ENCODE data around the gene CASP8. TPM values are rescaled to one million over a fixed set of nuclear protein-coding genes. Genes with fewer than 3 reads are reported as not detected.

Gene CASP8
- total and polyA plus RNA-seq, 2 of the 8 experiments (the other 6 are each of a cell fraction or from before 2014, with no cell fraction given): 2.3 to 3.6 TPM

DNA sequence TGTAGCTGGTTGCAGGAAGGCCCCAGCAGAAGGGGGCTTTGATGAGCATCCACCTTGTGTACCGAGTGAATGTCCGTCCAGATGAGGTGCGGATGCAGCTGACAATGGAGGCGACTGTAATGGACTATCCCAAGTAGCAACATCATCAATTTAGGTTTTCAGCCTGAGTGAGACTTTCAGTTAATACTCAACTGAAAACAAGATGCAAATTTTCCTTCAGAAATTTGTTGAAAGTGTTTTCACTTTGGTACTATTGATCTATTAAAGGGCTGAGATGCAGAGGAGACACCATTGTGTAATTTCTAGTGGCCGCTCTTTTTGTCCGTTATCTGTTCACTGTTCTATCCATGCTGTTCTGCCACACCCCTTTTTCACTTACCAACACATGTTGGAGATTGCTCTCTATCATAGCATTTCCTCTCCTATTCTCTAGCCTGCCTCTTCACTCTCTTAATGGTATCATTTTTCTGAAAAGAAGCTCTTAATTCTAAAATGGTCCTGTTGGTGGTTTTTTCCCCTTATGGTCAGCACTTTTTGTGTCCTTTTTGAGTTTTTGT lies 12.0 kb upstream of the CASP8 start:
- Histone ChIP-seq H4K20me1 (replicated peaks in 1 of 2; ENCODE audit: control insufficient read depth in 1 of 2, insufficient read depth in 2 of 2, low read length in 2 of 2) (no peaks in the 10 kb centered on the region), H3K27ac (ENCODE audit: low read depth, low read length) (no peak overlapping the region), H3K9ac (replicated peaks in 1 of 4; ENCODE audit: extremely low read depth in 1 of 4, low read depth in 3 of 4, low read length in 3 of 4) (no peak overlapping the region), H2AK5ac (ENCODE audit: low read depth, low read length) (no peak overlapping the region), H2BK120ac (replicated peaks; ENCODE audit: low read depth, low read length) (no peak overlapping the region), H4K8ac (ENCODE audit: extremely low read depth, insufficient read depth, low read length) (no peak overlapping the region), H4K91ac (replicated peaks; ENCODE audit: insufficient read length, low read length) (no peak overlapping the region), H3K23me2 (ENCODE audit: low read depth, low read length) (no peaks in the 10 kb centered on the region), H3K9me3 (ENCODE audit: insufficient read depth in 2 of 2, low read depth in 1 of 2, low read length in 1 of 2) (no peaks in the 10 kb centered on the region), H2BK20ac (ENCODE audit: low read length) (no peak overlapping the region), H3K14ac (ENCODE audit: insufficient read length) (no peak overlapping the region), H3K4me3 (ENCODE audit: extremely low read depth in 1 of 4, insufficient read depth in 2 of 4, low read depth in 3 of 4, low read length in 4 of 4) (no peak overlapping the region), H4K5ac (ENCODE audit: insufficient read length, low read depth, low read length) (no peak overlapping the region), H3K36me3 (ENCODE audit: control insufficient read depth in 2 of 4, insufficient read depth in 4 of 4, low read length in 3 of 4) (no peaks in the 10 kb centered on the region), H2BK12ac (ENCODE audit: low read depth, low read length) (no peak overlapping the region), H3K4ac (replicated peaks; ENCODE audit: insufficient read length, low read depth, low read length) (no peak overlapping the region), H2AFZ (ENCODE audit: low read length) (no peak overlapping the region), H3K79me2 (ENCODE audit: control insufficient read depth in 1 of 2, insufficient read depth in 2 of 2, low read length in 2 of 2) (no peaks in the 10 kb centered on the region), H3K18ac (ENCODE audit: extremely low read depth, low read length) (no peak overlapping the region), H3K23ac (ENCODE audit: insufficient read length) (no peak overlapping the region), H3K27me3 (replicated peaks in 1 of 4; ENCODE audit: control insufficient read depth in 3 of 4, extremely low read depth in 1 of 4, insufficient read depth in 3 of 4, low read length in 3 of 4) (no peaks in the 10 kb centered on the region), H3K4me1 (replicated peaks in 1 of 4; ENCODE audit: control insufficient read depth in 3 of 4, insufficient read depth in 4 of 4, low read length in 3 of 4) (no peaks in the 10 kb centered on the region), H3K56ac (replicated peaks; ENCODE audit: insufficient read length, low read depth, low read length) (no peak overlapping the region), H2BK15ac (ENCODE audit: low read length) (no peak overlapping the region), H2BK5ac (ENCODE audit: low read depth, low read length) (no peak overlapping the region), H3K79me1 (ENCODE audit: low read depth, low read length) (no peaks in the 10 kb centered on the region), H3K4me2 (ENCODE audit: insufficient read depth in 1 of 2, low read depth in 2 of 2, low read length in 2 of 2) (no peak overlapping the region)
- POLR2A ChIA-PET (ENCODE audit: partially characterized antibody): no interaction called here
- CTCF ChIA-PET (ENCODE audit: partially characterized antibody): interaction anchor here (0.6 to 1.4 kb wide), 3 partner anchors 12 to 254 kb away, joined by 3 read pairs; no protein-coding TSS in a partner anchor
- FAIRE-seq: no peak
- 92% methylated on average over 6 of the region's 6 CpGs; no CpG with 5 or more reads in 1 of the 2 experiments for WGBS, 2 experiments (ENCODE audit: extremely low coverage in 1 of 2, insufficient coverage in 1 of 2, insufficient read length in 1 of 2, insufficient replicate concordance in 2 of 2, low coverage in 1 of 2, low lambda C conversion rate in 2 of 2, missing lambda C conversion rate in 1 of 2)
- DNase-seq (ENCODE audit: low read depth in 1 of 2, low spot score in 2 of 2): peak in 1 of 2 experiments; percentile 4
- TF ChIP-seq, protein P1, sequence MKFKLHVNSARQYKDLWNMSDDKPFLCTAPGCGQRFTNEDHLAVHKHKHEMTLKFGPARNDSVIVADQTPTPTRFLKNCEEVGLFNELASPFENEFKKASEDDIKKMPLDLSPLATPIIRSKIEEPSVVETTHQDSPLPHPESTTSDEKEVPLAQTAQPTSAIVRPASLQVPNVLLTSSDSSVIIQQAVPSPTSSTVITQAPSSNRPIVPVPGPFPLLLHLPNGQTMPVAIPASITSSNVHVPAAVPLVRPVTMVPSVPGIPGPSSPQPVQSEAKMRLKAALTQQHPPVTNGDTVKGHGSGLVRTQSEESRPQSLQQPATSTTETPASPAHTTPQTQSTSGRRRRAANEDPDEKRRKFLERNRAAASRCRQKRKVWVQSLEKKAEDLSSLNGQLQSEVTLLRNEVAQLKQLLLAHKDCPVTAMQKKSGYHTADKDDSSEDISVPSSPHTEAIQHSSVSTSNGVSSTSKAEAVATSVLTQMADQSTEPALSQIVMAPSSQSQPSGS (IDR thresholded peaks at IDR 0.05; ENCODE audit: low read length): no peak
- TF ChIP-seq YY1 (IDR thresholded peaks at IDR 0.05; ENCODE audit: low read depth, low read length) (no peak), TBP (IDR thresholded peaks at IDR 0.05; ENCODE audit: low read depth, low read length) (no peak), BACH1 (IDR thresholded peaks at IDR 0.05; ENCODE audit: low read length) (no peak), BRCA1 (IDR thresholded peaks at IDR 0.05; ENCODE audit: low read depth, low read length) (no peak), CBX8 (IDR thresholded peaks at IDR 0.05; ENCODE audit: borderline replicate concordance, low read depth, low read length) (no peak), TAF1 (IDR thresholded peaks at IDR 0.05; ENCODE audit: low read depth, low read length) (no peak), GABPA (IDR thresholded peaks at IDR 0.05; ENCODE audit: borderline replicate concordance, insufficient read depth, low read length) (no peak), POLR2A (IDR thresholded peaks at IDR 0.05; ENCODE audit: control extremely low read depth in 1 of 2, low read depth in 2 of 2, low read length in 2 of 2) (no peak), EP300 (IDR thresholded peaks at IDR 0.05; ENCODE audit: borderline replicate concordance in 1 of 2, low read depth in 2 of 2, low read length in 2 of 2) (no peak), KDM5A (IDR thresholded peaks at IDR 0.05; ENCODE audit: low read length) (no peak), HDAC2 (IDR thresholded peaks at IDR 0.05; ENCODE audit: borderline replicate concordance in 1 of 2, low read depth in 2 of 2, low read length in 2 of 2) (no peak), TCF12 (IDR thresholded peaks at IDR 0.05; ENCODE audit: low read depth, low read length) (no peak)
